Adipocyte (in vitro differentiated cells): Measurements from ENCODE around the gene ZNF136.

Experiments used
- DNase-seq: peaks from one replicate; pipeline ENCODE4 v3.0.0-alpha.2; 2015; ENCODE audit warnings: low read depth
- H3K27me3 ChIP-seq: replicated peaks from 2 replicates; pipeline ENCODE4 v1.7.0; 2013; ENCODE audit warnings: mild to moderate bottlenecking, low read length, moderate library complexity; ENCODE audit not compliant: control insufficient read depth, insufficient read depth
- H3K36me3 ChIP-seq: 2 replicates; pipeline ENCODE4 v1.7.0; 2013; ENCODE audit warnings: low read length, mild to moderate bottlenecking, moderate library complexity; ENCODE audit not compliant: control insufficient read depth, insufficient read depth, severe bottlenecking
- H3K4me1 ChIP-seq: 2 replicates; pipeline ENCODE4 v1.7.0; 2013; ENCODE audit warnings: mild to moderate bottlenecking, low read length, moderate library complexity; ENCODE audit not compliant: control insufficient read depth, insufficient read depth
- H3K4me3 ChIP-seq: 2 replicates; pipeline ENCODE4 v1.7.0; 2013; ENCODE audit warnings: mild to moderate bottlenecking, low read length, moderate library complexity
- H3K9ac ChIP-seq: 2 replicates; pipeline ENCODE4 v1.7.0; 2013; ENCODE audit warnings: mild to moderate bottlenecking, low read length, moderate library complexity
- H3K9me3 ChIP-seq: 2 replicates; pipeline ENCODE4 v1.7.0; 2013; ENCODE audit warnings: mild to moderate bottlenecking, low read length, moderate library complexity; ENCODE audit not compliant: control insufficient read depth

The ZNF136 gene

GRCh38 chr19:12145348-12145747, 17.5 kb upstream of the ZNF136 start:
- Histone ChIP-seq H3K36me3 (peaks cover 52% of the 10 kb centered on the region), H3K27me3 (no peaks in the 10 kb centered on the region), H3K9me3 (peaks cover 21% of the 10 kb centered on the region), H3K4me1 (peaks cover 10% of the 10 kb centered on the region), H3K9ac (no peak overlapping the region), H3K4me3 (peak overlapping the region; percentile 50)
- DNase-seq = no peak

- peak overlapping the region; percentile 90 for H3K4me3 ChIP-seq
- DNase-seq = peak; percentile 32
- H3K36me3 ChIP-seq = peaks cover 13% of the 10 kb centered on the region
- H3K9me3 ChIP-seq = no peaks in the 10 kb centered on the region
- H3K9ac ChIP-seq = peak overlapping the region; percentile 93
- H3K4me1 ChIP-seq = peaks cover 9% of the 10 kb centered on the region
- no peaks in the 10 kb centered on the region for H3K27me3 ChIP-seq
Measured at GRCh38 chr19:12155324-12155860, 7.5 kb upstream of the ZNF136 start.

DNA sequence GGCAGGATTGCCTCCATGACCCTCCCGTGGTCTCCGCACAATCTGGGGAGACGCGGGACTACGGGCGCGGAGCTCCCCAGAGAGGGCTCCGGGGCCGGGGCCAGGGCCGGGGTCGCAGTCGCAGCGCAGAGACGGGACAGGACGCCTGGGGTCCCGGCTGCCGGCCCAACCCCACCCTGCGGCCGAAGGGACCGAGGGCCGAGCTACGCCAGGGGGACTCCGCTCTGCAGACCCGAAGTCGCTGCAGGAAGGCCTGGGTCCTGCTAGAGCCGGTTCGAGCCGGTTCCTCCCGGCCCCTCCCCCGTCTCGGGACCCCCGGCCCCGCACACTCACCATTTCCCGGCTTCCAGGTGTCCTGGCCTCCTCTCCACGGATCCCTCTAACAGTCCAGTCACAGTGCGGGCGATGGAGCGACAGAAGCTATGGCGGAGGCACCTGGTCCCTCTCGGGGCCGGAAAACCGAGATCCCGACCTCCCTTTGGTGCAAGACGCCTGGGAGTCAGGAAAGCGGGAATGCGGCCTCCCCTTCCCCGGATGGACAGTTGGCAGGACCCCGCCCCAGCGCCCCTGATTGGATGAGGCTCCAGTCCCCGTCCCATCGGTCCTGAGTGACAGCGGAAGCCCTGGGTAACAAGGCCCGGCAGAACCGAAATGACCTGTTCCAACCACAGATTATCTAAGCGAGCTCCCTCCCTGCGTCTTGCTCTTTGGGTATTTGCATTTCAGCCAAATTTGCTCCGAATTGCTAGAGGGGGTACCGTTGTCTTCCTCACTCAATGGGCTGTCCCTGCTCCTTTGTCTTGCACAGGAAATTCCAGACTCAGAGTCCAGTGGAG, 6.5 kb upstream of the ZNF136 start, which contains the start of gene ZNF625:
TSS of gene ZNF625 (minus strand) at position 512 of the 836 bp plus-strand sequence. CDS start at position 336, 176 bp downstream.
- Histone ChIP-seq H3K9me3 (no peaks in the 10 kb centered on the region), H3K27me3 (no peaks in the 10 kb centered on the region), H3K36me3 (peaks cover 8% of the 10 kb centered on the region), H3K4me1 (peaks cover 9% of the 10 kb centered on the region), H3K4me3 (peak within 1 kb of the TSS; percentile 90), H3K9ac (peak within 1 kb of the TSS; percentile 93)
- DNase-seq = peak; percentile 94

- H3K9ac ChIP-seq = no peak overlapping the region
- no peak overlapping the region for H3K4me3 ChIP-seq
- no peak for DNase-seq
- H3K36me3 ChIP-seq = peaks cover 3% of the 10 kb centered on the region
- H3K4me1 ChIP-seq = peaks cover 20% of the 10 kb centered on the region
- no peaks in the 10 kb centered on the region for H3K9me3 ChIP-seq
- H3K27me3 ChIP-seq = no peaks in the 10 kb centered on the region
Measured at GRCh38 chr19:12159773-12160414, 3.0 kb upstream of the ZNF136 start.

- peak overlapping the region; percentile 90 for H3K9ac ChIP-seq
- no peaks in the 10 kb centered on the region for H3K9me3 ChIP-seq
- peaks cover 6% of the 10 kb centered on the region for H3K36me3 ChIP-seq
- H3K27me3 ChIP-seq = no peaks in the 10 kb centered on the region
- peak overlapping the region; percentile 89 for H3K4me3 ChIP-seq
- H3K4me1 ChIP-seq = peaks cover 24% of the 10 kb centered on the region
- no peak for DNase-seq
Measured at GRCh38 chr19:12162513-12162881, 399 bp upstream of the ZNF136 start.

- DNase-seq = peak; percentile 68
Measured at GRCh38 chr19:12163826-12164225, 930 bp downstream of the ZNF136 start.

DNA sequence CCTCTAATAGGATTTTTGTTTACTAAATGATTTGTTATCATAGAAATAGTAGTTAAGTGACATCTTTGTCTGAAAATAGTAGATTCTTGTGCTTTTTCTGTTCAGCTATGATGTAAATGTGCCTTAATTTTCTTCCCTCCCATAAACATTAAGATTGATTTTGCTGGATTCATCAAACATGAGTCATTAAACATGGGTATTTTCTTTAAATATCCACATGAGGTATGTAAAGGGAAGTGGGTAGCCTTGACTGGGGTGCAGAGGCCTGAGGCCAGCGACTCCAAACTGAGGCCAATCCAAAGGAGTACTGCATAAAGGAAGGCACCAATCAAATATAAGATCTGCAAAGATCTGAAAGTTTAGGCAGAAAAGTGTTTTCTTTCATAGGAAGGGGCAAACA, 3.7 kb downstream of the ZNF136 start:
- peaks cover 17% of the 10 kb centered on the region for H3K36me3 ChIP-seq
- peak; percentile 27 for DNase-seq
- H3K4me1 ChIP-seq = peaks cover 24% of the 10 kb centered on the region
- no peaks in the 10 kb centered on the region for H3K27me3 ChIP-seq
- no peak overlapping the region for H3K9ac ChIP-seq
- H3K9me3 ChIP-seq = no peaks in the 10 kb centered on the region
- H3K4me3 ChIP-seq = peak overlapping the region; percentile 2

More at GRCh38 chr19:12163826-12164225, 930 bp downstream of the ZNF136 start:
- Histone ChIP-seq H3K9ac (peak overlapping the region; percentile 90), H3K9me3 (no peaks in the 10 kb centered on the region), H3K4me1 (peaks cover 24% of the 10 kb centered on the region), H3K36me3 (peaks cover 6% of the 10 kb centered on the region), H3K27me3 (no peaks in the 10 kb centered on the region), H3K4me3 (peak overlapping the region; percentile 89)

- peaks cover 75% of the 10 kb centered on the region for H3K9me3 ChIP-seq
Measured at GRCh38 chr19:12180377-12180776, 17.5 kb downstream of the ZNF136 start.

DNA sequence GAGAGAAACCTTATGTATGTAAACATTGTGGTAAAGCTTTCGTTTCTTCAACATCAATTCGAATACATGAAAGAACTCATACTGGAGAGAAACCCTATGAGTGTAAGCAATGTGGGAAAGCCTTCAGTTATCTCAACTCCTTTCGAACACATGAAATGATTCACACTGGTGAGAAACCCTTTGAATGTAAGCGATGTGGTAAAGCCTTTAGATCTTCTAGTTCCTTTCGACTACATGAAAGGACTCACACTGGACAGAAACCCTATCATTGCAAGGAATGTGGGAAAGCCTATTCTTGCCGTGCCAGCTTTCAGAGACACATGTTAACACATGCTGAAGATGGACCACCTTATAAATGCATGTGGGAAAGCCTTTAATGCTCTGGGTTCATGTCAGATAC, 24.7 kb downstream of the ZNF136 start:
- H3K4me3 ChIP-seq = peak overlapping the region; percentile 74
- peaks cover 91% of the 10 kb centered on the region for H3K36me3 ChIP-seq
- DNase-seq = no peak
- peaks cover 99% of the 10 kb centered on the region for H3K9me3 ChIP-seq
- no peak overlapping the region for H3K9ac ChIP-seq
- H3K4me1 ChIP-seq = no peaks in the 10 kb centered on the region
- H3K27me3 ChIP-seq = no peaks in the 10 kb centered on the region

More at GRCh38 chr19:12180377-12180776, 17.5 kb downstream of the ZNF136 start:
- no peak for DNase-seq
- peaks cover 70% of the 10 kb centered on the region for H3K36me3 ChIP-seq
- no peak overlapping the region for H3K9ac ChIP-seq
- no peak overlapping the region for H3K4me3 ChIP-seq
- H3K27me3 ChIP-seq = no peaks in the 10 kb centered on the region
- no peaks in the 10 kb centered on the region for H3K4me1 ChIP-seq

GRCh38 chr19:12194827-12195731, 32.2 kb downstream of the ZNF136 start:
- Histone ChIP-seq H3K27me3 (no peaks in the 10 kb centered on the region), H3K4me1 (no peaks in the 10 kb centered on the region), H3K4me3 (peak overlapping the region; percentile 66), H3K9ac (no peak overlapping the region), H3K9me3 (peaks cover 95% of the 10 kb centered on the region), H3K36me3 (peaks cover 35% of the 10 kb centered on the region)
- DNase-seq = peak; percentile 50
